ENCODE measurements around the gene ABCD2.

Gene ABCD2

GRCh38 chr12:39613525-39613924, 6.1 kb downstream of the ABCD2 start:
- Histone ChIP-seq H3K27ac (replicated peaks) (no peak overlapping the region), H3K27me3 (ENCODE audit: insufficient read depth, poor library complexity, severe bottlenecking) (no peaks in the 10 kb centered on the region), H3K4me3 (replicated peaks; ENCODE audit: insufficient read depth, low read length) (no peak overlapping the region)
- TF ChIP-seq POLR2AphosphoS5 (IDR thresholded peaks at IDR 0.05; ENCODE audit: low read depth) = no peak
- DNase-seq (ENCODE audit: low read depth in 1 of 2, low spot score in 1 of 2) = no peak

- Histone ChIP-seq H3K27ac (replicated peaks) (no peak overlapping the region), H3K27me3 (ENCODE audit: insufficient read depth, poor library complexity, severe bottlenecking) (no peaks in the 10 kb centered on the region), H3K4me3 (replicated peaks; ENCODE audit: insufficient read depth, low read length) (no peak overlapping the region)
- TF ChIP-seq, protein P1, sequence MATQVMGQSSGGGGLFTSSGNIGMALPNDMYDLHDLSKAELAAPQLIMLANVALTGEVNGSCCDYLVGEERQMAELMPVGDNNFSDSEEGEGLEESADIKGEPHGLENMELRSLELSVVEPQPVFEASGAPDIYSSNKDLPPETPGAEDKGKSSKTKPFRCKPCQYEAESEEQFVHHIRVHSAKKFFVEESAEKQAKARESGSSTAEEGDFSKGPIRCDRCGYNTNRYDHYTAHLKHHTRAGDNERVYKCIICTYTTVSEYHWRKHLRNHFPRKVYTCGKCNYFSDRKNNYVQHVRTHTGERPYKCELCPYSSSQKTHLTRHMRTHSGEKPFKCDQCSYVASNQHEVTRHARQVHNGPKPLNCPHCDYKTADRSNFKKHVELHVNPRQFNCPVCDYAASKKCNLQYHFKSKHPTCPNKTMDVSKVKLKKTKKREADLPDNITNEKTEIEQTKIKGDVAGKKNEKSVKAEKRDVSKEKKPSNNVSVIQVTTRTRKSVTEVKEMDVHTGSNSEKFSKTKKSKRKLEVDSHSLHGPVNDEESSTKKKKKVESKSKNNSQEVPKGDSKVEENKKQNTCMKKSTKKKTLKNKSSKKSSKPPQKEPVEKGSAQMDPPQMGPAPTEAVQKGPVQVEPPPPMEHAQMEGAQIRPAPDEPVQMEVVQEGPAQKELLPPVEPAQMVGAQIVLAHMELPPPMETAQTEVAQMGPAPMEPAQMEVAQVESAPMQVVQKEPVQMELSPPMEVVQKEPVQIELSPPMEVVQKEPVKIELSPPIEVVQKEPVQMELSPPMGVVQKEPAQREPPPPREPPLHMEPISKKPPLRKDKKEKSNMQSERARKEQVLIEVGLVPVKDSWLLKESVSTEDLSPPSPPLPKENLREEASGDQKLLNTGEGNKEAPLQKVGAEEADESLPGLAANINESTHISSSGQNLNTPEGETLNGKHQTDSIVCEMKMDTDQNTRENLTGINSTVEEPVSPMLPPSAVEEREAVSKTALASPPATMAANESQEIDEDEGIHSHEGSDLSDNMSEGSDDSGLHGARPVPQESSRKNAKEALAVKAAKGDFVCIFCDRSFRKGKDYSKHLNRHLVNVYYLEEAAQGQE (IDR thresholded peaks at IDR 0.05; ENCODE audit: insufficient replicate concordance, low read depth) = no peak
- TF ChIP-seq POLR2AphosphoS5 (IDR thresholded peaks at IDR 0.05; ENCODE audit: low read depth) (no peak), SPI1 (IDR thresholded peaks at IDR 0.05; ENCODE audit: borderline replicate concordance, low read depth) (no peak), GABPA (IDR thresholded peaks at IDR 0.05; ENCODE audit: low read depth) (no peak)
- TF ChIP-seq, protein P2, sequence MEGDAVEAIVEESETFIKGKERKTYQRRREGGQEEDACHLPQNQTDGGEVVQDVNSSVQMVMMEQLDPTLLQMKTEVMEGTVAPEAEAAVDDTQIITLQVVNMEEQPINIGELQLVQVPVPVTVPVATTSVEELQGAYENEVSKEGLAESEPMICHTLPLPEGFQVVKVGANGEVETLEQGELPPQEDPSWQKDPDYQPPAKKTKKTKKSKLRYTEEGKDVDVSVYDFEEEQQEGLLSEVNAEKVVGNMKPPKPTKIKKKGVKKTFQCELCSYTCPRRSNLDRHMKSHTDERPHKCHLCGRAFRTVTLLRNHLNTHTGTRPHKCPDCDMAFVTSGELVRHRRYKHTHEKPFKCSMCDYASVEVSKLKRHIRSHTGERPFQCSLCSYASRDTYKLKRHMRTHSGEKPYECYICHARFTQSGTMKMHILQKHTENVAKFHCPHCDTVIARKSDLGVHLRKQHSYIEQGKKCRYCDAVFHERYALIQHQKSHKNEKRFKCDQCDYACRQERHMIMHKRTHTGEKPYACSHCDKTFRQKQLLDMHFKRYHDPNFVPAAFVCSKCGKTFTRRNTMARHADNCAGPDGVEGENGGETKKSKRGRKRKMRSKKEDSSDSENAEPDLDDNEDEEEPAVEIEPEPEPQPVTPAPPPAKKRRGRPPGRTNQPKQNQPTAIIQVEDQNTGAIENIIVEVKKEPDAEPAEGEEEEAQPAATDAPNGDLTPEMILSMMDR (IDR thresholded peaks at IDR 0.05; ENCODE audit: insufficient read depth, low read length) = no peak
- DNase-seq (ENCODE audit: low read depth in 1 of 2, low spot score in 1 of 2) = no peak
Measured at GRCh38 chr12:39612250-39612649, 7.4 kb downstream of the ABCD2 start.

GRCh38 chr12:39611818-39612217, 7.8 kb downstream of the ABCD2 start:
- no peaks in the 10 kb centered on the region for H3K27me3 ChIP-seq (ENCODE audit: insufficient read depth, poor library complexity, severe bottlenecking)
- no peak for DNase-seq (ENCODE audit: low read depth in 1 of 2, low spot score in 1 of 2)
- H3K27ac ChIP-seq (replicated peaks) = no peak overlapping the region
- H3K4me3 ChIP-seq (replicated peaks; ENCODE audit: insufficient read depth, low read length) = no peak overlapping the region
- TF ChIP-seq, protein P2 (IDR thresholded peaks at IDR 0.05; ENCODE audit: insufficient read depth, low read length) = no peak

GRCh38 chr12:39610436-39611025, 9.1 kb downstream of the ABCD2 start:
- TF ChIP-seq, protein P2 (IDR thresholded peaks at IDR 0.05; ENCODE audit: insufficient read depth, low read length) = no peak
- TF ChIP-seq SPI1 (IDR thresholded peaks at IDR 0.05; ENCODE audit: borderline replicate concordance, low read depth) = no peak
- TF ChIP-seq, protein P1 (IDR thresholded peaks at IDR 0.05; ENCODE audit: insufficient replicate concordance, low read depth) = no peak
- no peak for TF ChIP-seq POLR2AphosphoS5 (IDR thresholded peaks at IDR 0.05; ENCODE audit: low read depth)
- no peak for TF ChIP-seq GABPA (IDR thresholded peaks at IDR 0.05; ENCODE audit: low read depth)
- Histone ChIP-seq H3K27me3 (ENCODE audit: insufficient read depth, poor library complexity, severe bottlenecking) (no peaks in the 10 kb centered on the region), H3K4me3 (replicated peaks; ENCODE audit: insufficient read depth, low read length) (no peak overlapping the region), H3K27ac (replicated peaks) (no peak overlapping the region)
- no peak for DNase-seq (ENCODE audit: low read depth in 1 of 2, low spot score in 1 of 2)
